Thyroid gland (tissue), 4 donors: ENCODE data around the gene DCAF8.

Experiments used
- CTCF ChIP-seq, 6 experiments: fragments of 200-600 bp in 3 of 6; fragments of 450-650 bp in 3 of 6; sonication (generic) in 3 of 6; IDR thresholded peaks; one replicate each; pipeline ENCODE4 v1.5.1; 2016 to 2019; ENCODE audit warnings: antibody characterized with exemption in 6 of 6, mild to moderate bottlenecking in 2 of 6, inconsistent platforms in 1 of 6, moderate library complexity in 1 of 6
- POLR2A ChIP-seq, 2 donors: fragments of 450-650 bp; IDR thresholded peaks; one replicate each; pipeline ENCODE4 v1.6.1; 2017; ENCODE audit warnings: antibody characterized with exemption in 2 of 2, mild to moderate bottlenecking in 2 of 2, moderate library complexity in 1 of 2

DNA sequence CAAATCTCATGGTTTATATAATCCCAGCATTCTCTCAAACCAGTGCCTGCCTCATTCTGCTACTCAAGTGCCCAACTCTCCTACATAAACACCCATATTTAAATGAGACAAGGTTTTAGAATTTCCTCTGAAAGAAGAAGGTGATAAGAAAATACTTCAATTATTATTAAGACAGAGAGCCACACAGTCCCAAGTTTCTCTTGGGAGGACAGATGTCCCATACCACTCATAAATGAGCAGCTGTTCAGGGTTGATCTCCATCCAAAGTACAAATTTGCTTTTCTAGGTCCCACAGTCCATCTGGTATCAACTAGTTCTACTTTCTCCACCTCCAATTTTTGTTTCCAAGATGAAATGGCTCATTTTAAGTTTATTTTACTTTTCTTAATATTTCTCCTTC, 11.3 kb downstream of the DCAF8 start:
- no peak for TF ChIP-seq CTCF (IDR thresholded peaks at IDR 0.05)
- no peak for TF ChIP-seq POLR2A (IDR thresholded peaks at IDR 0.05)
